Prostate gland (tissue), 2 donors: ENCODE results near the gene OTX1.

ENCODE experiments used
- CTCF ChIP-seq, 4 experiments: fragments of 200-600 bp in 2 of 4; fragments of 450-650 bp in 2 of 4; sonication (generic) in 2 of 4; IDR thresholded peaks; 1 replicate in 3 of 4; 2 replicates in 1 of 4; pipeline ENCODE4 v1.5.1; 2016 to 2019; ENCODE audit warnings: antibody characterized with exemption in 4 of 4, mild to moderate bottlenecking in 2 of 4, moderate library complexity in 2 of 4
- POLR2A ChIP-seq: fragments of 450-650 bp; IDR thresholded peaks from one replicate; pipeline ENCODE4 v1.6.1; 2016; ENCODE audit warnings: antibody characterized with exemption, mild to moderate bottlenecking
- POLR2AphosphoS5 ChIP-seq: sonication (generic); formaldehyde crosslinking; IDR thresholded peaks from one replicate; pipeline ENCODE4 v1.6.1; 2017; ENCODE audit warnings: antibody characterized with exemption

GRCh38 chr2:63013438-63013837 lies 37.2 kb upstream of the OTX1 start:
- TF ChIP-seq CTCF (IDR thresholded peaks at IDR 0.05) (no peak), POLR2A (no peak), POLR2AphosphoS5 (no peak)
